Measurements from ENCODE around the gene WDFY2.

DNA sequence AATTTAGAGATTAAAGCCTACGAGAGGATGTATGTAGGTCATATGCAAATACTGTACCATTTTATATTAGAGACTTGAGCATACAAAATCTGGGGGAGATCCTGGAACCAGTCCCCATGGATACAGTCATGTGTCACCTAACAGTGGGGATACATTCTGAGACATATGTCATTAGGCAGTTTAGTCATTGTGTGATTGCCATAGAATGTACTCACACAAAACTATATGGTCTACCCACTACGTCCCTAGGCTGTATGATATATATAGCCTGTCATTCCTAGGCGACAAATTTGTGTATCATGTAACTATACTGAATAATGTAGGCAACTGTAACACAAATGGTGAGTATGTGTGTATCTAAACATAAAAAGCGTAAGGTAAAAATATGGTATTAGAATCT lies 62.8 kb downstream of the WDFY2 start:
- TF ChIP-seq EZH2phosphoT487 (IDR thresholded peaks at IDR 0.05; ENCODE audit: insufficient read depth, low read depth) (no peak), EZH2 (IDR thresholded peaks at IDR 0.05; ENCODE audit: insufficient read depth, poor library complexity, severe bottlenecking) (no peak)

All from GM23248 (cell line).